GM12872 (cell line): ENCODE results near the gene C10orf67.

Experiments used
- TF ChIP-seq, protein P1 (sequence below): IDR thresholded peaks from 3 replicates; pipeline ENCODE4 v1.5.1; 2011; ENCODE audit warnings: low read depth, mild to moderate bottlenecking, low read length, moderate library complexity; ENCODE audit not compliant: insufficient read depth

The C10orf67 gene

DNA sequence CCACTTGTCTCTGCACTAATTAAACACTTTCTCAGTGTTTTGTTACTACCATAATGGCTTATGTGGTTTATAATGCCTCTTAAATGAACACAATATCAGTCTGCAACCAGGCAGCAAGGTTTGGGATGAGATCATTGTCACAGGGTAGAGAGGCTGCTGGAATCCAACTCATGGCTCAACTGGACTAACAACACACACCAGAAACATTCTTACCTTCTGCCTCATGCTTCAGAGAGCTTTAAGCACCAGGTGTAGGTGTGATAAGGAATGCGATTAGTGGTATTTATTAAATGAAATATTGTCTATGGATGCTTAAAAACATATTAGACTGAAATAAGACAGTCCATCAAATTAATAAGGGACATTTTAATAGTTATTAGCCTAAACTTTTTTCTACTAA is 127.1 kb downstream of the C10orf67 start:
- TF ChIP-seq, protein P1, sequence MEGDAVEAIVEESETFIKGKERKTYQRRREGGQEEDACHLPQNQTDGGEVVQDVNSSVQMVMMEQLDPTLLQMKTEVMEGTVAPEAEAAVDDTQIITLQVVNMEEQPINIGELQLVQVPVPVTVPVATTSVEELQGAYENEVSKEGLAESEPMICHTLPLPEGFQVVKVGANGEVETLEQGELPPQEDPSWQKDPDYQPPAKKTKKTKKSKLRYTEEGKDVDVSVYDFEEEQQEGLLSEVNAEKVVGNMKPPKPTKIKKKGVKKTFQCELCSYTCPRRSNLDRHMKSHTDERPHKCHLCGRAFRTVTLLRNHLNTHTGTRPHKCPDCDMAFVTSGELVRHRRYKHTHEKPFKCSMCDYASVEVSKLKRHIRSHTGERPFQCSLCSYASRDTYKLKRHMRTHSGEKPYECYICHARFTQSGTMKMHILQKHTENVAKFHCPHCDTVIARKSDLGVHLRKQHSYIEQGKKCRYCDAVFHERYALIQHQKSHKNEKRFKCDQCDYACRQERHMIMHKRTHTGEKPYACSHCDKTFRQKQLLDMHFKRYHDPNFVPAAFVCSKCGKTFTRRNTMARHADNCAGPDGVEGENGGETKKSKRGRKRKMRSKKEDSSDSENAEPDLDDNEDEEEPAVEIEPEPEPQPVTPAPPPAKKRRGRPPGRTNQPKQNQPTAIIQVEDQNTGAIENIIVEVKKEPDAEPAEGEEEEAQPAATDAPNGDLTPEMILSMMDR = no peak

DNA sequence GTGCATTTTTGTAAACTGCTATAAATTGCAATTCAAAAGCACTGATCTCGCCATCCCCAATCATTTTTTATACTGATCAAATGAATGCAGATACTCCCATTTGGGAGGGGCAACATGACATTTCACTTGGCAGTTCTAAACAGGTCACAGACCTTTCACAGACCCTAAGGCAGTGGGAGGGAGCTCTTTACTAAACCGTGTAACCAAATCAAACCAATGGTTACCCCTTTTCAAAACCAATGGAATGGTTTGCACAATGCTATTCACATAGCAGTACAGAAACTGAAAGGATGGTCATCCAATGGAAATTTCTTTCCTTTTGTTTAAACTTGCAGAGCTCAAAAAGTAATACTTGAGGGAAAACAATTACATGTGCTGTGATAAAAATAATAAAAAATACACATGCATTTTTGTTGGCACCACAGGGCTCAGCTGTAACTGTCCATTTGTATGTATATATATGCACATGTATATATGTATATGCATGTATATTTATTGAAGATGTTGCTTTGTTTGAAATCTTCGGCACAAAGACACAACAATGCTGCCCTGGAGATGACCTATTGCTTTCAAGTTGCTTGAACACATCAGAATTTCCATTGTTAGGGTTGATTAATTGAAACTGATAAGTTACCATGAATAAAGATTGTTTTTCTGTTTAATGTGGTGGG is 138.5 kb downstream of the C10orf67 start:
- TF ChIP-seq, protein P1 = no peak

DNA sequence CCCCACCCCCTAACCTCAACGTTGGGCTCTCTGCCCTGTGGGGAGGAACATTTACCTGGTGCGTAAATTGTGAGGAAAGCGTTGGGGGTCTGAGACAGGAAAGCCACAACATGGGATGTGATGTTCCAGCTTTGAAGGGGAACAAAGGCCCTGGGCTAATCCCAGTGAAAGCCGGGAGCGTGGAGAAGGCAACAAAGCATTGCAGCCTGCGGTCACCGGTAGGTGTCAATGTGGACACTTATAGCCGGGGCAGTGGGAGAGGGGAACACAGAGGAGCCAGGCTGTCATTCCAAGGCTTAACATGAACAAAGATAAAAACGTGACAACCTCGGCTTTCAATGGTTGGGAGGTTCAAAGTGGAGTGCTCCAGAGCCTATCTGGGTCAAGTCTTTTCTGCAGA is 139.8 kb downstream of the C10orf67 start:
- TF ChIP-seq, protein P1 = no peak

DNA sequence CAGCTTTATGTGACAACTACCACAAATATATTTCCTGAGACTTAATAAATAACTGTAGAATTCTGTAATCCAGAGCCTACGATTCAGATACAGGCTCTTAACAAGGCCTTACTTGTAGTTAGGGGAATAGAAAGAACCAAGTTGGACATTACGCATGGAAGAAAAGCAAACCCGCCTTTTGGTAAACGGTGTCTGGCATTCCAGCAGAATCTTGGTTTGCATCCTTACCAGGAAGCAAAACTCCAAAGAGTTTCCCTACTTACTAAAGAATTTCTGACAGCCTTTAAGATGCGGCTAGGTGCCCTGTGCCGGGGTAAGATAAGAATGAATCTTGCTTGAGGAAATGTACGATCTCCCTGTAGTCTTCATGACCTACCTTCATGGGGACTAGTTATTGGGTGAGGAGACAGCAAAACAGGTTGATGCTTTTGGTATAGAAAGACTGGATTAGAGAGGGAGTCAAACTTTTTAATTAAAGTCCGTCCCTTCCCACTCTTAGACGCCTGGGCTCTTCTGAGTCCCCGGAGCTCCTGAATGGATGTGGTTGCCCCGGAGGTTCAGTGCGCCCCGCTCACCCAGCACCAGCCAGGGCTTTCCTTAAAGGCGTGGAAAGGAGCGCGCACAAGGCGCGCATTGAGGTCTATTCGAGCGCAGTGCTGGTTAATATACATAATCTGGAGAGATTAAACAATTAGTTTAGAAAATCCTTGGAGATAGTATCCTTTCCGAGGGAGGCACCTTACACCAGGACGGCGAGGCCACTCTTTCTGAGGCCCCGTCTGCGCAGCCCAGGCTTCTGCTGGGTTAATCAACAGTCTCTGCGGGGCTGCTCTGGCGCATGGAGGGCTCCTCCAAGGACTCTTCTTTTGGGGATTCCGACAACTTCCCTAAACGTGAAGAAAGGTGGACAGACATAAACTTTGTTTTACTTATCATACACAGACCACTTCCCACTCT is 140.9 kb downstream of the C10orf67 start:
- TF ChIP-seq, protein P1 = no peak

DNA sequence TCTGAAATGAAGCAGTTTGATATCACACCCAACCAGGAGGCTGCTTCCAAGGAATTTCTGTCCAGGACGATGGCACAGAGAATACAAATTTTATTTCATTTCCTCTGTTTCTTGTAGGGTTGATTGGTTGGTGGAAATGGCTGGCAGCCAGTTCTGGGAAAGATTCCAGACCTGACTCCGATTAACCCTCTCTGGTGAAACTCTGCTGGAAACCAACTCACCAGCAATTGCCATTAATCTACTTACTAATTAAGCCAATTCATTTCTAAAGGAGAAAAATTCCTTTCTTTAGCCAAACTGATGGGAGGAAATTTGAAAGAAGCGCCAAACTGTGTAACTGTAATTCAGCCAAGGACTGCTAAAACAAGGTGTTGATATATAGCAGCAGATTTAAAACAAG is 141.8 kb downstream of the C10orf67 start:
- TF ChIP-seq, protein P1 = no peak

DNA sequence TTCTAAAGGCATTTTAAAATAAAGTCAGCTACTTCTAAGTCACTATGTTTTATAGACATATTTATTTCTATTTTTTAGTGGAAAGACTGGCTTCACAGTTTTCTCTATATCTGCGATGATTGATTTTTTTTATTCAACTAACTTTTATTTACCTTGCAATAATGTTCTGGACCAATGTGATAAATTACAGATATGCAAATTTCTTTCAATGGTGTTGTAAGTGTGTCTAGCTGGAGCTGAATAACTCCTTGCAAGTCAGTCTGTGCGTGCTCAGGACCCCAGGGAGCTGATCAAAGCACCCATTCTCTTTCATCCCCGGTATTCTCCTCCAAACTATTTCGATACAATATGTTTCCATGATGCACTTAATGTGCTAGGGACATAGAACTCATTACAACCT is 142.8 kb downstream of the C10orf67 start:
- TF ChIP-seq, protein P1 = no peak

DNA sequence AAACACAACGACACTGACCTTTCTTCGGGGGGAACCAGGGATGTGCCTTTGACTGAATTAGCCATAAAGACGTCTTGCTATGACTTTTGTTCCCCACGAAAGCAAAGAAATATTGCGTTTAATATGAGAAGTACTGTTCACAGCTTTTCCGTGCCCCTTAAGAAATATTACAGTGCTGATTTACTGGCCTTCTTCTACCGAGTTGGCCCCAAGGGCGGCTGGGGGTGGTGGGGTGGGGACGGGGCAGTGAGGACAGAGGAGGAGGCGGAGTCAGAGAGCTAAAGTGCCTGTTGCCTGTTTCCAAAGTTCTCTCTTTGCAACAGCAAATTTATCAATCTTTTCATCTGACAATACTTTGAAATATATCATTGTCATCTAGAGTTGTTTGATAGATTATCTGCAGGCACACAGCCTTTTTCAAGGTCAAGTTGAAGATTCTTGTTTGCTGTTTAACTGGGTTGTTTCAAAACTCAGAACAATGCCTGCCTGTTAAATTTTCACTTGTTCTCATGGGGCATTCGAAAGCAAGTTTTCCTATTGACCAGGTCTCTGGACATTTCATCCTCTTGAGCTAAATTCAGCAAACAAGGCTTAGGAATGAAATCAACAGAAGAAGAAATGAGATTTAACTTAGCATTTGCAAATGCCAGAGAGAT is 143.5 kb downstream of the C10orf67 start:
- TF ChIP-seq, protein P1 = no peak
